ENCODE data around the gene FNDC3A.

- TF ChIP-seq REST (IDR thresholded peaks at IDR 0.05; ENCODE audit: insufficient read depth in 1 of 2, low read depth in 2 of 2, low read length in 1 of 2): no peak
- no peak for TF ChIP-seq POLR2AphosphoS5 (IDR thresholded peaks at IDR 0.05; ENCODE audit: low read depth, low read length)
- no peak for TF ChIP-seq CTCF (IDR thresholded peaks at IDR 0.05)
- TF ChIP-seq TCF7L2 (IDR thresholded peaks at IDR 0.05; ENCODE audit: low read depth, low read length): no peak
- no peak for TF ChIP-seq SIN3A (IDR thresholded peaks at IDR 0.05; ENCODE audit: borderline replicate concordance, insufficient read depth, low read depth, low read length)
These were observed 138.0 kb downstream of the FNDC3A start for GRCh38 chr13:49113526-49114286.
